Femur (tissue), 1 donor: ENCODE results near the gene HIPK3.
A peak's percentile ranks its signal among the peaks of the same experiment; 100 is the strongest.
"Not testable (repeated sequence)": the region's sequence is repeated elsewhere in the genome, so short reads cannot be mapped to it uniquely, and the experiment has no call there.

Experiments used
- DNase-seq: peaks from one replicate; pipeline ENCODE4 v3.0.0-alpha.2; 2017

HIPK3 gene

DNA sequence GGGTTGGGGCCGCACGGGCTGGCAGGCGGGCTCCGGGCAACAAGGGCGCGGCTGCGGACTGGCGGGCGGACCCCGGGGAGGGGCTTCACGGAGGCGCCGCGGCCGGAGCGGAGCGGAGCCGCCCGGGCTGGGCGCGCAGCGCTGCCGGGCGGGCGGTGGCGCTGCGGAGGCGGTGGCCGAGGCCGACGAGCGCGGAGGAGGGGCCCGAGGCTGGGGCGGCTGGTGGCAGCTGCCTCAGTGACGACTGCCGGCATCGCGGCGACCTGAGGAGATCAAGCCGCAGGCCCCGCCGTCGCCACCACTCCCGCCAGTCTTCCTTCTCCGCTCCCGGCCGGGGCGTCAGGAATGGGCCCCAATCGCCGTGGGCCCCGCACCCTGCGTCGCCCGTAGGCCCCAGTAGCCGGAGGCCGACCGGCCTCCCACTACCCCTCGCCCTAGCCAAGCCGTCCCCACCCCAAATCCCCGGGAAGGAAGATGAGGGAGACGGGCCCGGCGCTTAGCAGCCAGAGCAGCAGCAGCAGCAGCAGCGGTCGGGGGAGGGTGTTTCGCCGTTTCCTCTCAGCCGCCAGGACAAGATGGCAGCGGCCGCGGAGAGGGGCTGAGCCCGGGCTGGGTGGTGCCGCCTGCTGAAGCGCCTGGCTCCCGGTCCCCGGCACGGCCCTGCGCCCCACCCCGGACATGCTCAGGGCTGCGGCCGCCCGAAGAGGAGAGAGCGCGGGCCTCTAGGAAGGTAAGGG, at the start of gene HIPK3:
Gene HIPK3 (plus strand): TSS at position 222 of the 737 bp plus-strand sequence.
- DNase-seq, result peak; percentile 92

DNA sequence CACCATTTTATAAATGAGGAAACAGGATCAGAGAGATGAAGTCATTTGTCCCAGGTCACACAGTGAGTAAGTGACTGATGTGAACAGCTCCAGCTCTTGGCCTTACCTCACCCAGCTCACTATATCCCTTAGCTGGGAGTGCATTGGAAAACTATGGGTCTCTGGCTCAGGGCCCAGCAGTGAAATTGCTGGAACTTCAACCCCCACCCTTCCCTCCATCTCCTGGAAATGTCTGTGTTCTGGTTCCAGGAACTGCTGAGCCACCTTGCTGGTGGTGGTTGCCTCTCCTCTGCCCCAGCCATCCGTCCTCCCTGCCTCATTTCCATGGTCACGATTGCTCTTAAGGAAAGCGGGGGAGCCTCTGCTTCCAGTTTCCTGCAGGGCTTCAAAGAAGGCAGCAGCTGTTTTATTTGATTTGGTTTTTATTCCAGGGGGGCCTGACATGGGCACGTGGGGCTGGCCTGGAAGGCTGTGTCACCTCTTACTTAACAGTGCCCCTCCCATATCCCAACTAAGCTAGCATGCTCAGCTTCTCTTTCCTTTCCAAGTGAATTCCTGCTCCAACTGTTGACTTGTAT, 49.7 kb upstream of the HIPK3 start:
- DNase-seq, result peak; percentile 35

DNA sequence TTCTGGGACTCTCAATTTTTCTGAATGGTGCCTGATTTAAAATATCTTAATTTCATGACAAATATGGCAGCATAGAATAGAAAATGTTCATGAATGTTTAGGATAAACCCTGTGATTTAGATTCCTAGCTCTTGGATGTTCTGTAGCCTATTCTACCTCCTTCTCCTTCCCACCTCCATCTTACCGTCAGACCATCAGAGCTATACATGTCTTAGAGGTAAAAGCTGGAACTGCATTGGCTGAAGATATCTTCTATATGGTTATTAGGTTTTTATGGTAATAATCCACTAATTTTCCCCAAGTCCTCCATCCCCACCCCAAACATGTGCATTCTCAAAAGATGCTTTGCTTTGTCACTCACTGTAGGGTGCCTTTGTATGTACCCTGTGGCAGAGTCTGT, 49.0 kb upstream of the HIPK3 start:
- no peak for DNase-seq

DNA sequence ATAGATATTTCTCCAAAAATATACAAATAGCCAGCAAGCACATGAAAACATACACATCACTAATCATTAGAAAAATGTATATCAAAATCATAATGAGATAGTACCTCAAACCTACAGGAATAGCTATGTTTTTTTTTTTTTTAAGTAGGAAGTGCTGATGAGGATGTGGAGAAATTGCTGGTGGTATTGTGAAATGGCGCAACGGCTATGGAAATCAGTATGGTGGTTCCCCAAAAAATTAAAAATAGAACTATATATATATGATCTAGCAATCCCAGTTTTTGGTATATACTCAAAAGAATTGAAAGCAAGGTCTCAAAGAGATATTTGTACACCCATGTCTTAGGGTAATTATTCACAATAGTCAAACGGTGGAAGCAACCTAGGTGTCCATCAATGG, 46.0 kb upstream of the HIPK3 start:
- DNase-seq, result no peak

DNA sequence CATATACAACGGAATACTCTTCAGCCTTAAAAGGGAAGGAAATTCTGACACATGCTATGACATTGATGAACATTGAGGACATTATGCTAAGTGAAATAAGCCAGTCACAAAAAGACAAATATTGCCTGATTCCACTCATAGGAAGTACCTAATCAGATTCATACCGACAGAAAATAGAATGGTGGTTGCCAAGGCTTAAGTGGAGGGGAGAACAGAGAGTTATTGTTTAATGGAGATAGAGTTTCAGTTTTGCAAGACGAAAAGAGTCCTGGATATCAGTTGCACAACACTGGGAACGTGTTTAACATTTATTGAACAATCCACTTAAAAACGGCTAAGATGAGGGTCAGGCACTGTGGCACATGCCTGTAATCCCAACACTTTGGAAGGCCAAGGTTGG, 45.6 kb upstream of the HIPK3 start:
- no peak for DNase-seq

DNA sequence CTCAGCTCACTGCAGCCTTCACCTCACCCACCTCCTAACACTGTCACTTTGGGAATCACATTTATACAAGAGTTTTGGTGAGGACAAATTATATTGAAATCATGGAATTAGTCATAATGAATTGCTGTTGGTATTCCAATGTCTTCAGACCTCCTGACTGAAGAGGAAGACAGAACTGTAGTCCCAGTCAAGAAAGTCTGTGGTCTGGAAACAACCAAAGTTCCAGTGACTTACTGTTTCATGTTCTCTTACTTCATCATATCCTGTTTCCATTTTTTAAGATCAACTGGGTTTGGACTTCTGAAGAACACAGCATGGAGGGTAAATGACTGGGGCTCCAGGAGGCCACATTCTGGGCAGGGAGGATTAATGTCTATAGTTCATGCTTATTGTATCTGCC, 43.0 kb upstream of the HIPK3 start:
- no peak for DNase-seq

DNA sequence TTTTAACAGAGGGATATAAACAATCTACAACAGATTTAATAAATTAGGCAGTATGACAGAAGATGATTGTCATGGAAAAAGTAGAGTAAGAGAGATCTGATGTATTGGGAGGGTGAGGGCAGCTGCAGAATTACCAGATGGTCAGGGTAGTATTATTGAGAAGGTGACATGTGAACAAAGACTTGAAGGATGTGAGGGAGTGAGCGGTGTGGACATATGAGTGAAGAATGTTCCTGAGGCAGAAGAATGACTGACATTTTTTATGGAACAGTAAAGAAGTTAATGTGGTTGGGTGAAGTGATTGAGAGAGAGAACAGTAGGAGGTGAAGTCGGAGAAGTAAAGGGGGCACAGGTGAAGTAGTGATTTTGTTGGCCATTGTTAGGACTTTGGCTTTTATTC, 42.4 kb upstream of the HIPK3 start:
- no peak for DNase-seq

DNA sequence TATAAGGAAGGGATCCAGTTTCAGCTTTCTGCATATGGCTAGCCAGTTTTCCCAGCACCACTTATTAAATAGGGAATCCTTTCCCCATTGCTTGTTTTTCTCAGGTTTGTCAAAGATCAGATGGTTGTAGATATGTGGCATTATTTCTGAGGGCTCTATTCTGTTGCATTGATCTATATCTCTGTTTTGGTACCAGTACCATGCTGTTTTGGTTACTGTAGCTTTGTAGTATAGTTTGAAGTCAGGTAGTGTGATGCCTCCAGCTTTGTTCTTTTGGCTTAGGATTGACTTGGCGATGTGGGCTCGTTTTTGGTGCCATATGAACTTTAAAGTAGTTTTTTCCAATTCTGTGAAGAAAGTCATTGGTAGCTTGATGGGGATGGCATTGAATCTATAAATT, 40.5 kb upstream of the HIPK3 start:
- not testable (repeated sequence) for DNase-seq

DNA sequence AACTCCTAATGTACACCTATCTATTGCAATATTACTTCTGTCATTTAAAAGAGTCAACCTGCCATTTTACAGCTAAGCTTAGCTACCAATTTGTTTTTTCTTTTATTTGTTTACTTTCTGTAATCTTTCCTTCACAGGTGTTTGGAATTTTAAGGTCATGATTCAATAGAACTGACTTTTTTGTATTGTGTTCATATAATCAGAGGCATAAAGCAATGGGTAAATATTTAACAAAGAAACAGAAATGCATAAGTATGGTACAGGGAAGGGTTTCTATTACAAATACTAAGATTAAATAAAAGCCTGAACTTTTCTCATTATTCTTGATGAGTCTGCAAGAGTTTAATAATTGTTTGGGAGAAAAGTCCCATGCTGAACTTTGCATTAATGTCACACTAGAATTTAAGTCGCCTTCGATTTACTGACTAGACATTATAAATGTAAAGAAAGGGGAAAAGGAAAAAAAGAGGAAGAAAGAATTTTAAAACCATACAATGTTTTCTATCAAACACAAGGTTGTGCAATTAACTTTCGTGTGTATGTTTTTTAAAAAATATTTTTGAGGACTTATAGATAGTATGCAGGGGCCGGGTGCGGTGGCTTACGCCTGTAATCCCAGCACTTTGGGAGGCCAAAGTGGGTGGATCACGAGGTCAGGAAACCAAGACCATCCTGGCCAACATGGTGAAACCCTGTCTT, 35.0 kb upstream of the HIPK3 start:
- no peak for DNase-seq

DNA sequence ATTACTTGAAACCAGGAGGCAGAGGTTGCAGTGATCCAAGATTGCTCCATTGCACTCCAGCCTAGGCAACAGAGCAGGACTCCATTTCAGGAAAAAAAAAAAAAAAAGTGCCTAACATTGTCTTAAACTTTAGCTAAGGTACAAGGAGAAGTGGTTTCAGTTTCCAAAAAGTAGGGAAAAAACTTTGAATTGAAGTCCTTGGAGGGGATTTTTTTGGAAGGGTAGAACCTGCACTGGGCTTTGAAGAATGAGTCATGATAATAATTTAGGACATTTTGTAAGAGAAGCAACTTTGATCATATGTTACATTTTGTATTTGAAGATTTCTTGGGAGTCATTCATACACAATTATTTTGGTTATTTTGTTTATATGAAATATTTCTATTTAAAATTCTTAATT, 31.8 kb upstream of the HIPK3 start:
- no peak for DNase-seq

DNA sequence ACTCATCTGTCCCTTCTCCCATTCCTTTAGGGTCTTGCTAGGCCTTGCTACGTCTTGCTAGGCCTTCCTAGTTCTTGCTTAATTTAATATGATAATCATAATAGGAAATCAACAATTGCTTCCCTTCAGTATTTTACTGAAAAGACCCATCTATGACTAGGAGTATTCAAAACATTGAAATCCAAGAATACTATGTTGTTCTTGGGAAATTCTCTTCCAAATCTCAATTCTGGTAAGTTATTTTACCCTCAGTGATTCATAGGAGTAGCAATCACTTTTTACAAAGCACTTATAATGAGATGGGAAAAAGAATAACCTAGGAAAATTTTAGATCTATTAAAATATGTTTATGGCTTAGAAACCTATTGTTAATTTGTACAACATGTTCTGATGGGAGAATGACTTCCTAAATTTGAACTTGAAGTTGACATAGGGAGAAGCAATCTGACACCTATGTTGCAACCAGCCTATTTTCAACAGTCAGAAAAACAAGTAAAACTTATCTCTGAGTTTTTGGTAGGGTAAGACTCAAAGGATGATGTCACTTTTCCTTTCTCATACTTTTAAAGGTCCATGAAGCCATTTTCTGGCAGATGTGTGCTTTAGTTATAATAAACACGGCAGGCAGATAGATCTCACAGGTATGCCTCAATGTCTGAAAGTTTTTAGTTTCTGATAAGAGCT, 29.5 kb upstream of the HIPK3 start:
- no peak for DNase-seq

DNA sequence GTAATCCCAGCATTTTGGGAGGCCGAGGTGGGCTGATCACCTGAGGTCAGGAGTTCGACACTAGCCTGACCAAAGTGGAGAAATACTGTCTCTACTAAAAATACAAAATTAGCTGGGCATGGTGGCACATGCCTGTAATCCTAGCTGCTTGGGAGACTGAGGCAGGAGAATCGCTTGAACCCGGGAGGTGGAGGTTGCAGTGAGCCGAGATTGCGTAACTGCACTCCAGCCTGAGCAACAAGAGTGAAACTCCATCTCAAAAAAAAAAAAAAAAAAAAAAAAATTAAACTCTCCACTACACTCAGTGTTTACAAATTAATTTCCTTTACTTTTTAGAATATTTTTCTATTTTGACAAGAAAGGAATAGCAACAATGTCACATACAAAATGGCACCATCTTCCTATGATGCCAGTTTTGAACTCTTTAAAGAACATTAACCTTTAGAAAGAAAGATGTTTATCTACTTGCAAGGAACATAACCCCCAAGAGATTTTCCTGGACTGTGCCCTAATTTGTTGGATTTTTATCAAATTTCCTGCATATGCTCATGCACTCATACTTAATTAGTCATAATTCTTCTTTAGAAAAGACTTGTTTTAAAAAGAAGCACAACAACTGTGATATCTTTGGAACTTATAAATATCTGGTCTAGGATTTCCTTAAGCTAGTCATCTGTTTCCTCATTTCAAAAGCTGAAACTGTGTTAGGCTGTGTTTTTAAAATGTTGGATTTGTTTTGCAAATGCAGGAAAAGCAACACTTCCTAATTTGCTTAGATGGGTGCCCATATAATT, 22.6 kb upstream of the HIPK3 start:
- DNase-seq, result no peak

DNA sequence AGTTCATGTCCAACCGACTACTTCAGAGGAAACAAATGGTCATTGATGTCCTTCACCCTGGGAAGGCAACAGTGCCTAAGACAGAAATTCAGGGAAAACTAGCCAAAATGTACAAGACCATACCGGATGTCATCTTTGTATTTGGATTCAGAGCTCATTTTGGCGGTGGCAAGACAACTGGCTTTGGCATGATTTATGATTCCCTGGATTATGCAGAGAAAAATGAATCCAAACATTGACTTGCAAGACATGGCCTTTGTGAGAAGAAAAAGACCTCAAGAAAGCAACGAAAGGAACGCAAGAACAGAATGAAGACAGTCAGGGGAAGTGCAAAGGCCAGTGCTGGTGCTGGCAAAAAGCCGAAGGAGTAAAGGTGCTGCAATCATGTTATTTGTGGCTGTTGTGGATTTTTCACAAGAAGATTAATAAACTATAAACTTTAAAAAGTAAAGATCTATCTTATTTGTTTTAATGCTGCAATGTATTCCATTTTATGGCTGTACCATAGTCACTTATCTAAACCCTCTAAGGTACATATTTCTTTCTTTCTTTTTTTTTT, 20.1 kb upstream of the HIPK3 start:
- no peak for DNase-seq

DNA sequence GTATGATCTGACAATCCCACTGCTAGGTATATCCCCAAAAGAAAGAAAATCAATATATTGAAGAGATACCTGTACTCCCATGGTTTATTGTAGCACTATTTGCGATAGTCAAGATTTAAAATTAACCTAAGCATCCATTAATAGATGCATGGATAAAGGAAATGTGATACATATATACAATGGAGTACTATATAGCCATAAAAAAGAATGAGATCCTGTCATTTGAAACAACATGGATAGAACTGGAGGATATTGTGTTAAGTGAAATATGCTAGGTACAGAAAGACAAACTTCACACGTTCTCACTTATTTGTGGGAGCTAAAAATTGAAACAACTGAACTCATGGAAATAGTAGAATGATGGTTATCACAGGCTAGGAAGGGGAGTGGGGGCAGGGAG, 14.6 kb upstream of the HIPK3 start:
- DNase-seq, result no peak

DNA sequence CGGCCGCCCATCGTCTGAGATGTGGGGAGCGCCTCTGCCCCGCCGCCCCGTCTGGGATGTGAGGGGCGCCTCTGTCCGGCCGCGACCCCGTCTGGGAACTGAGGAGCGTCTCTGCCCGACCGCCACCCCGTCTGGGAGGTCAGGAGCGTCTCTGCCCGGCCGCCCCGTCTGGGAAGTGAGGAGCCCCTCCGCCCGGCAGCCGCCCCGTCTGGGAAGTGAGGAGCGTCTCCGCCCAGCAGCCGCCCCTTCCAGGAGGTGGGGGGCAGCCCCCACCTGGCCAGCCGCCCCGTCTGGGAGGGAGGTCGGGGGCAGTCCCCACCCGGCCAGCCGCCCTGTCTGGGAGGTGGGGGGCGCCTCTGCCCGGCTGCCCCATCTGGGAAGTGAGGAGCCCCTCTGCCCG, 13.5 kb upstream of the HIPK3 start:
- DNase-seq, result not testable (repeated sequence)

DNA sequence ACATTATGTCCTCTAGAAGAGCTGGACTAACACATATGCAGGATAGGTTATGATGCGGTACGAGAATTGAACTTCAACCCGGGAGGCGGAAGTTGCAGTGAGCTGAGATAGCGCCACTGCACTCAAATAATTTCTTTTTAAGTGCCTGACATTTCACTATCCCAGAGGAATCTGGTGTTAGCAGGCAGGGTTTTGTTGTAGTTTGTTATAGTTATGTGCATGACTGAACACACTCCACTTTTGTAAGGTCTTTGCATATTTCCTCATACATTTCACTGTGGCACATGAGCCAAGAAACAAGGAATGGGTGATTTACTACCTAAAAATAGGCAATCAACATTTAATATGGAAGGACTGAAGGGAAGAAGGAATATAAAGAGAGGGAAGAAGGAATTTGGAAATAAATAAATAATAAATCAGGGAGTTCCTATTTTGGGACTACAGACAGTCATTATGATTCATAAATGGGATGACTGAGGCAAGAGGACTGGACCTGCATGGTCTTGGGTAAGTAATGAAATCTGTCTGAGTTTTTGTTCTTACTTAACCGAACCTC, 8.7 kb upstream of the HIPK3 start:
- DNase-seq, result no peak

DNA sequence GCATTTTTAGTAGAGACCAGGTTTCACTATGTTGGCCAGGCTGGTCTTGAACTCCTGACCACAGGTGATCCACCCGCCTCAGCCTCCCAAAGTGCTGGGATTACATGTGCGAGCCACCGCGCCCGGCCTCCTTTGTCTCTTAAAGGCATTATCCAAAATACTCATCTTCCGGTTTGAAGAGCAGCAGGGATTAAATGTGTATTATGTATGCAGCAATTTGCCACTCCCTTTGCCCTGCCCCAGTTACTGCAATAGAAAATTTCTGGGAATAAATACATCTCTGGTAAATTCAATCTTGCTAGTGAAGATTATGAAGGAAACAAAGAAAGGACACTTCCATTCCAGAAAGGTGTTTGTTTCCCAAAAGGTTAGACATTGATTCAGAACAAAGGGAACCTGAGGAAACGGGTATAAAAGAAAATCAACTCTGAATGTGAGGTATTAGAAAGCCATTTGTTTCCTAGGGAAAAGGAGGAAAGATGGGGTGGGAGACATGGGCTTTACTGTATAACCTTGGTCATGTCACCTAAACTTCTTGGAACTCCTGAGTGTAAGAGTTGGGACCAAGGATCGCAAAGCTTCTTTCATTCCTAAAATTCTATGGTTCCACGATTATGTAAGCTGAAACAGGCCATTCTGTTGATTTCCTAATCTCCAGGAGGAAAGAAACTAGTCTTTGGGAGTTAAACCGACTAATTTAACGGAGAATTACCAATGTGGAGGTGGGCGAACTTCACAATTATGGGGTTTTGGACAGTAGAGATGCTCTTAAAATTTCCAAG, 959 bp upstream of the HIPK3 start:
- DNase-seq, result no peak

DNA sequence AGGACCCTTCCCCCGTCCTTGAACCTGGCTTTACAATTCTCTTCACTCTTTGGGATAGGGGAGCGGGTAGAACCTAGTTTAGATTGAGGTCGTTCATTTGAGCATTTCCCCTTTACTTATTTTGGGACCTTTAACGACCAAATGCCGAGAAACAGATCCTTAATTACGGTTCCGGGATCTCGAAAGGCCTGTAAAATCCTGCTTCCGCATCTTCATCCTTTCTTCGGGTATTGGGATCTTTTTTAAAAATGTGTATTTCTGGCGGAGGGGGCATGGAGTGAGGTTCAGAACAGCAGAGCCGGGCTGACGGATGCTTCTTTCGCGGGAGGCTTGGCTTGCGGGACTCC, 395 bp upstream of the HIPK3 start:
- DNase-seq, result no peak

DNA sequence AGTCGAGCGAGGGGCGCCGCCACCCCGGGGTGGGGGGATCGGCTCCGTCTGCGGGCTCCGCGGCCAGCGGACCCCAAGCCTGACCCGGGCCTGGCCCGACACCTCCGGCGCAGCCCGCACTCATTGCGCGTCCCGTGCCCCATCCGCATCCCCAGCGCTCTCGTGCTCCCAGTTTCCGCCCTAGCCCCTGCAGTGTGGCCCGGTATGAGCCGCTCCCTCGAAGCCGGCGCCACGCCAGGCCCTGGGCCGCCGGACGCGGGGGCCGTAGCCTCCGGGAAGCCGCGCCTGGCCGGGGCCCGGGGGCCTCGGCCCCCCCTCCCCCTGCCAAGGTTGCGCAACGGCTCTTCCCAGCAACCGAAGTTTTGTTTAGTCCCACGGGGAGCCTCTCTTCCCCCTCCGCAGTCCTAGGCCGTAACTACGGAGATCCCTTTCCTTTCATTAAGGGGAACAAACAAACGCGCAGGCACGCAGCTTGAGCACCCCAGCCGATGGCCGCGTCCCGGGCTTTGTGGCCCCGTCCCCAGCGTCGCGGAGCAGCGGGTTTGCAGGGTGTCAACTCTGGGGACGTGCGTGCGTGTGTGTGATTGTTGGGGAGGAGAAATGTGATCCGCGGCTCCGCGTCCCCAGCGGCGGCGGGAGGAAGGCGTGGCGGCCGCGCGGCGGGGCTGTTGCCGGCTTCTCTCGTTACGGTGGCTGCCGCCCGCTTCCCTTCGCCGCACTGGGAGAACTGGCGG, 883 bp downstream of the HIPK3 start:
- DNase-seq, result peak; percentile 91

DNA sequence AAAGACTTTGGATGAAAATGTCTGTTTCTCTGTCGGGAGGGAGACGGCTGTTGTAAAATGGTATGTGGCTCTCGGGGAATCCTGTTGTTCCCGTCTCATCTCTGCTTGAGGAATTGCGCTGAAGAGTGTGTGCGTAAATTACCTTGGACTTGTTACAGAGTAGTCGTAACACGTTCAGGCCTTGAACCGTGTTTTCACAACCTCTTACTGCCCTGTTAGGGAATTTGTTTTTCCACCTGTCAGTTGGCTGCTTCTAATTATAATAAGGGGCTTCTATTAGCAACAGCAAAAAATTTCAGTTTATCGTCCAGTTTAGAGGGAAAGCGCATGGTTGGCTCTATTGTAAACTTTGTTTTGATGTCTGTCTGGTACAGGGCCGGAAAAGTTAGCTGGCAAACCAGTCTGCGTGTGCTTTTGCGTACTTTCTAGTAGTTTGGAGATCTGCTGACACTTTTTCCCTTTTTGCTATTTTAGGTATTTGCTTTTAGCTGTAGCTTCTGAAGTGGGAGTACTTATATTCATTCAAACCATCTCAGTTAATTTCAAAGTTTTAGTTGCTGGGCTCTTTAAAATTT, 1.5 kb downstream of the HIPK3 start:
- DNase-seq, result no peak
